GM21526 (cell line): ENCODE results near the gene ATP2B2.
"Not testable (repeated sequence)": the region's sequence is repeated elsewhere in the genome, so short reads cannot be mapped to it uniquely, and the experiment has no call there.

Experiments used
- ATAC-seq: cut with Tn5 transposase; IDR thresholded peaks from one replicate; pipeline ENCODE4 v1.9.1; 2021; ENCODE audit warnings: moderate library complexity; ENCODE audit not compliant: unreplicated experiment, low FRiP score

The ATP2B2 gene

GRCh38 chr3:10505050-10505790 lies at the start of gene ATP2B2:
TSS of gene ATP2B2 (minus strand) at chr3:10505586. CDS start at chr3:10449543, 56,043 bp downstream.
- no peak for ATAC-seq

DNA sequence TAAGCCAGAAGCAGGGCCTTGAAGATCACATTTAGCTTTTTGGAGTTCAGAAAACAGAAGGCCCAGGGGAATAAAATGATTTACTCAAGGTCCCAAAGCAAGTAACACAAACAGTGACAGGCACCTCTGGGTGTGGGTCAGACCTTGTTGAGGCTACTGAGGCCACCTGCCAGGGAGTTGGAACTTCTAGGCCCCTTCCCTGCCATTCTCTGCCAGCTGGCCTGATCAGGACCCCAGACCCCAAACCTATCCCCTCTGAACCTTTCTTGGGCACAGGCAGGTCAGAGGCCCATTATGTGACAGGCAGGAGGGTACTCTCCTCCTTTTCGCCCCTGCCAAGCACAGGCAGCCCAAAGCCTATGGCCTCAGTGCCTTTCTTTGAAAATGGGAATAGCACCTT lies 49.4 kb upstream of the ATP2B2 start:
- ATAC-seq: no peak

DNA sequence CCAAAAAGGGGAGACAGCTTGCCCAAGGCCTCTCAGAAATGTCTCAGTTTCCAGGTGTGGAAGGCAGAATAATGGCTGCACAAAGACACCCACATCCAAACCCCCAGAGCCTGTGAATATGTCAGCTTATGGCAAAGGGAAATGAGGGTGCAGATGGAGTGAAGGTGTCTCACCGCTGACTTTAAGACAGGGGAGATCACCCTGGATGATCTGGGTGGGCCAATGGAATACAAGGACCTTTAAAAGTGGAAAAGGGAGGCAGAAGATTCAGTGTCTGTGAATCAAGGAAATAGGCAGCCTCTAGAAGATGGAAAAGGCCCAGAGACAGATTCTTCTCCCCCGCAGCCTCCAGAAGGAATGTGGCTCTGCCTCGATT lies 48.8 kb upstream of the ATP2B2 start:
- ATAC-seq: no peak

GRCh38 chr3:10553591-10554235 lies 48.3 kb upstream of the ATP2B2 start:
- ATAC-seq: no peak

- ATAC-seq: no peak
Observed at GRCh38 chr3:10552631-10552943, 47.2 kb upstream of the ATP2B2 start.

DNA sequence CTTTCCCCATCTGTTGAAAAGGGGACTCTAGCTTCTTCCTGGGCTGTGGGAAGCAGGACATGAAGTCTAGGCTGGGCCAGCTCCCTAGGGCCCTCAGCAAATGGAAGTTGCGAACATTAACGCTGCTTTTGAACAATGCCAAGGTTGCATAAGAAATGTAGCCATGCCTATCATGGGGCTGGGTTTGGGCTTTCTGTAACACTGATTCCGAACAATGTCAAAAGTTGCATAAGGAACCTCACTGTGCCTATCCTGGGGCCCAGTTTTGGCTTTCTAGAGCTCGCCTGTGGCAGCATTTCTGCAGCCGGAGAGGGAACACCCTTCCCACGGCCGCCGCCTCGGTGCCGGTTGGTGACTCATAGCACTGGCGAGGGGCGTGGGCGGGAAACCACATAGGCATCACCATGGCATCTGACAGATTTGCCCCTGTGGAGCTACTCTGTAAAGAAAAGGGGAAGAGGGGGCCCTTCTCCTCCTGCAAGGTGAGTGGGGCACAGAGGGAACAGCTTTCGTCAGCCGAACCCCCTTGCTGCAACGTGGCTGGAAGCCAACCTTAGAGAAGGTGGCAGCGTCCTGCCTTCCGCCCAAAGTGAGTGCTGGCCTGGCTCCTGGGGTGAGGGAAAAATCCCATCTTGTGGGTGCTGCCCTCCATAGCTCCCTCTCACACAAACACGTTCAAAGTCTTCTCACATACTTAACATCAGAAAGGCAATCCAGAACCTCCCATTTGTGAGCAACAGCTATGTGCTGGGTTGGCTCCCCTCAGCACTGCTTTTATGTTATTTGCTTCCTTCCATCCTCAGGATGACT lies 46.6 kb upstream of the ATP2B2 start:
- ATAC-seq: no peak

DNA sequence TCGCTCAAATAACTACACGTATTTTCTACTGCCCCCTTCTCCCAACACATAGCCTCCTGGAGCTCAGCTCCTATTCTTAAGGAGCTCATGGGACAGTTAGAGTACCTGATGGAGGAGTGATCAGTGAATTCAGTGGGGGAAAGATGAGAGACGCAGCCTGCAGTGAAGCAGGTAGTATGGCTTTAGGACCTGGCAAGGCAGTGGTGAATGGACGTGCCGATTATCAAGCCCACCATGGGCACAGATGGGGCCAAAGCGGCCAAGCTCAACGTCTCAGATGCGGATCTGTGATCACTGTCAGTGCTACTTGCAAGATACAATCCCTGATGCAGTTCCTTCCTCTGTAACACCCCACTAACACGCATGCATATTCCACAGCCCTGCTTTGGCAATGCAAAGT lies 45.8 kb upstream of the ATP2B2 start:
- ATAC-seq: no peak

- no peak for ATAC-seq
Observed at GRCh38 chr3:10550705-10551104, 45.3 kb upstream of the ATP2B2 start.

- no peak for ATAC-seq
Observed at GRCh38 chr3:10549617-10550230, 44.3 kb upstream of the ATP2B2 start.

- ATAC-seq: no peak
Observed at GRCh38 chr3:10548992-10549391, 43.6 kb upstream of the ATP2B2 start.

GRCh38 chr3:10547841-10548783 lies 42.7 kb upstream of the ATP2B2 start:
- no peak for ATAC-seq

DNA sequence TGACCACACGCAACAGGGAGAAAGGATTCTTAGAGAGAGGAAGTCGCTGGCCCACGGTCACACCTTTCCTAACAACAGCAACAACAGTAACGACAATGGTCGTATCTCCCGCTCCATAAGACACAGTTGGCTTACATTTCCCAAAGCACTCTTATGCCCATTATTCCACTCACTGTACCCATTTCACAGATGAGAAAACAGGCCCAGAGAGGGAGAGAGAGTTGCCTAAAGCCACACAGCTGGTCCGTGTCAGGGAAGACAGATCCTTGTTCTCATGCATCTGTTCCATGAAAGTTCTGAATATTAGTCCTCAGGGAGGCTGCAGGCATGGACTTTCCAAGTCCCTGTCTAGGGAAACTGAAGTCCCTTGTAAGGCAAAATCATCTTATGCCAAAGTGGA lies 42.0 kb upstream of the ATP2B2 start:
- ATAC-seq: no peak

DNA sequence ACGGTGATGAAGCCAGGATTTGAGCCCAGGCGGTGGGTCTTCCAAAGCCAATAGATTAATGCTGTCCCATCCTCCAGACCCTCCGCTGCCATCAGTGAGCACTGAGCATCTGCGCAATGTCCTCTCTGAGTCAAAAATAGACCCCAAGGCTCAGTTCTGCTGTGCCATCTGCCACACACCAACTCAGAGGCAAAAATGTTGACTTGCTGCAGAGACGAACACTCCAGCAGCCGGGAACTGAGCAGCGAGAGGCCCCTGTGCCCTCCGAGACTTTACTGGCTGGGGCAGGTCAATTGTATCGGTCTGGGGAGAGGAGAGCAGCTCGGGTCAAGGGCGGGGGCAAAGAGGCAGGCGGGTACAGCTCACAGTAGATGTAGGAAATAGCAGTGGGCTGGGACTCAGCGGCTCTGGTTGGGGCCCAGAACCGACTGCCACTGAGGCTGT lies 41.5 kb upstream of the ATP2B2 start:
- ATAC-seq: no peak

GRCh38 chr3:10546181-10546624 lies 40.8 kb upstream of the ATP2B2 start:
- ATAC-seq: no peak

DNA sequence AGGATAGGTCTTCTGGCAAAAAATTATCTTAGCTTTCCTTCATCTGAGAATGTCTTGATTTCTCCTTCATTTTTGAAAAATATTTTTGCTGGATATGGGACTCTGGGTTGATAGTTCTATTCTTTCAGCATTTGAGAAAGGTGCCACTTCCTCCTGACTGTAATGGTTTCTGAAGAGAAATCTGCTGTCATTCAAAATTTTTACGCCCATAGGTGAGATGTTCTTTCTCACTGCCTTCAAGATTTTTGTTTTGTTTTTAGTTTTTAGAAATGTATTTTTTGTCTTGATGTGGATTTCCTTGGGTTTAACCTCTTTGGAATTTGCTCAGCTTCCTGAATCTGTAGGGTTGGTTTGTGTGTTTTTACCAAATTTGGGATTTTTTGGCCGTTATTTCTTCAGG lies 37.1 kb upstream of the ATP2B2 start:
- ATAC-seq: no peak

GRCh38 chr3:10540347-10540746 lies 35.0 kb upstream of the ATP2B2 start:
- not testable (repeated sequence) for ATAC-seq

DNA sequence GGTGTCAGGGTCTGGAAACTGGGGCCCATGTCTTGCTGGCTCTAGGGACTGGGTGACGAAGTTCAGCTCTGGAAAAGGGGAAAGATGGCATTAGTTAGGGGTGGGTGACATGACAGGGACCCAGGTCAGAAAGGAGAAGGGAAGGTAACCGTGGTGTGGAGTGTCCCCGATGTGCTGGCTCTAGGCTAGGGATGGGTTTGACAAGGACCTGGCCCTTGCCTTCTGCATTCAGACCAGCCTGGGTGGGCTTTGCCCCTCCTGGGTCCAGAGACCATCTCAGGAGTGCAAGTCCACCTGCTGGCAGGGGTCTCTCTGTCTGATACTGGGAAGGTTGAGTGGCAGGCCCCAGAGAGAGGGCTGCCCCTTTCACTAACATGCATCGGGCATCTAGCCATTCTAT lies 28.7 kb upstream of the ATP2B2 start:
- no peak for ATAC-seq

- no peak for ATAC-seq
Observed at GRCh38 chr3:10533737-10534023, 28.3 kb upstream of the ATP2B2 start.

DNA sequence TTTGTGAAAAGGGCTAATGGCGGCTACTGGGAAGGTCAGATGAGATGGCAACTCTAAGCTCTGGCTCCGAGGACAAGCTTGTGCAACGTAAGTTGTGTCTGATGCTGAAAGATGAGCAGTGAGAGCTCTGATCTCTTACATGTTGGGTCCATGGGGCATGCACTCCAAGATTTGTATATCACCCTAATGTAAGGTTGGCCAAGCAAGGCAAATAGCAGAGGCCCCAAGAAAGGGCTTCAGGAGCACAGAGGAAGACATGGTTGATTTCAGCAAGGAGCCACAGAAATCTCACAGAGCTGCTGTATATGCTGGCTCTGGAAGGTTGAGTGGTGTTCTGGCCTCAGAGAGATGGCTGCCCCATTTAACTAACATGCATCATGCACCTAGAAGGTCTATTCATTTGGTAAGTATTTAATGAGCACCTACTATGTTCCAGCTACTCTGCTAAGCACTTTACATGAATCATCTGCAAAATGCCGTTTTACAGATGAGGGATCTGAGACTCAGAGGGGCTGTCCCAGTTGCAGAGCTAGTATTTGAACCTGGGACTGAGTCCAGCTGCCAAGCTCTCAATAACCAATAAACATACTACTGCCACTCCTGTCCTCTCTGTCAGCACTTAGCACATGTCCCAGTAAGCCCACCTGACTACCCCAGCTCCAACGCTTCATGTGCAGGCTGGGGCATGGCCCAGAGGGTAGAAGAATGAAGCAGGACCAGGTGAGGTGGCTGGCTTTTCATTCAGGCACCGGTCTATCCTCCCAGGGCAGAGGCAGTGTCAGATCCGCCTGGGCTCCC lies 27.8 kb upstream of the ATP2B2 start:
- no peak for ATAC-seq
